Loucy (cell line): ENCODE results near the gene HYAL3.

Source experiments
- H2AFZ ChIP-seq: fragments of 200-600 bp; sonication (generic); 2 replicates; pipeline ENCODE4 v1.6.0; 2016; ENCODE audit warnings: antibody characterized with exemption, mild to moderate bottlenecking, low read length, moderate library complexity
- H3F3A ChIP-seq: fragments of 200-600 bp; 2 replicates; pipeline ENCODE4 v1.6.0; 2016; ENCODE audit warnings: antibody characterized with exemption, low read depth, mild to moderate bottlenecking
- H3K27me3 ChIP-seq: fragments of 200-600 bp; sonication (generic); 2 replicates; pipeline ENCODE4 v1.6.1; 2014; ENCODE audit warnings: low read length, mild to moderate bottlenecking; ENCODE audit not compliant: insufficient read depth, poor library complexity, severe bottlenecking
- H3K36me3 ChIP-seq: fragments of 200-600 bp; sonication (generic); 2 replicates; pipeline ENCODE4 v1.6.1; 2016; ENCODE audit warnings: low read length; ENCODE audit not compliant: insufficient read depth
- H3K4me1 ChIP-seq: fragments of 200-600 bp; sonication (generic); 2 replicates; pipeline ENCODE4 v1.5.1; 2014; ENCODE audit warnings: low read length, mild to moderate bottlenecking; ENCODE audit not compliant: insufficient read depth, poor library complexity, severe bottlenecking
- H3K4me2 ChIP-seq: fragments of 200-600 bp; sonication (generic); 2 replicates; pipeline ENCODE4 v1.6.0; 2014; ENCODE audit warnings: antibody characterized with exemption, low read length, low read depth, mild to moderate bottlenecking; ENCODE audit not compliant: poor library complexity, severe bottlenecking
- H3K4me3 ChIP-seq: fragments of 200-600 bp; sonication (generic); 2 replicates; pipeline ENCODE4 v1.5.1; 2014; ENCODE audit warnings: low read length, mild to moderate bottlenecking, mixed read lengths; ENCODE audit not compliant: poor library complexity, severe bottlenecking
- H3K79me2 ChIP-seq: fragments of 200-600 bp; sonication (generic); 2 replicates; pipeline ENCODE4 v1.6.1; 2014; ENCODE audit warnings: low read length; ENCODE audit not compliant: insufficient read depth
- H3K9ac ChIP-seq: fragments of 200-600 bp; sonication (generic); 2 replicates; pipeline ENCODE4 v1.6.0; 2014; ENCODE audit warnings: mild to moderate bottlenecking, low read depth, low read length, moderate library complexity; ENCODE audit not compliant: poor library complexity, severe bottlenecking
- H3K9me2 ChIP-seq: fragments of 200-600 bp; sonication (generic); replicated peaks from 2 replicates; pipeline ENCODE4 v1.6.1; 2016; ENCODE audit warnings: low read depth, low read length, mixed read lengths
- H3K9me3 ChIP-seq: fragments of 200-600 bp; sonication (generic); 2 replicates; pipeline ENCODE4 v1.6.1; 2014; ENCODE audit warnings: mild to moderate bottlenecking, antibody characterized with exemption, low read length, low read depth; ENCODE audit not compliant: insufficient read depth
- H4K20me1 ChIP-seq: fragments of 200-600 bp; sonication (generic); 2 replicates; pipeline ENCODE4 v1.6.0; 2014; ENCODE audit warnings: antibody characterized with exemption, low read length, mild to moderate bottlenecking; ENCODE audit not compliant: insufficient read depth, poor library complexity, severe bottlenecking
- CTCF ChIP-seq: fragments of 200-600 bp; sonication (generic); conservative IDR thresholded peaks from 2 replicates; pipeline ENCODE4 v1.5.1; 2014; ENCODE audit warnings: mild to moderate bottlenecking, antibody characterized with exemption, low read length
- EZH2phosphoT487 ChIP-seq: fragments of 200-600 bp; IDR thresholded peaks from 2 replicates; pipeline ENCODE4 v1.6.1; 2018; ENCODE audit warnings: antibody characterized with exemption, mild to moderate bottlenecking, moderate library complexity, borderline replicate concordance

Gene HYAL3

GRCh38 chr3:50276762-50277101 is 22.5 kb downstream of the HYAL3 start:
- no peak overlapping the region for H2AFZ ChIP-seq
- H3K4me3 ChIP-seq: no peak overlapping the region
- no peaks in the 10 kb centered on the region for H3K79me2 ChIP-seq
- no peak for TF ChIP-seq EZH2phosphoT487
- TF ChIP-seq CTCF: no peak
- H3K9ac ChIP-seq: no peak overlapping the region
- no peaks in the 10 kb centered on the region for H3K36me3 ChIP-seq
- no peaks in the 10 kb centered on the region for H3K9me3 ChIP-seq
- no peaks in the 10 kb centered on the region for H3K4me1 ChIP-seq
- H3K9me2 ChIP-seq: no peaks in the 10 kb centered on the region
- no peaks in the 10 kb centered on the region for H3F3A ChIP-seq
- no peak overlapping the region for H3K4me2 ChIP-seq
- H4K20me1 ChIP-seq: no peaks in the 10 kb centered on the region
- H3K27me3 ChIP-seq: no peaks in the 10 kb centered on the region

GRCh38 chr3:50275996-50276761 is 23.0 kb downstream of the HYAL3 start:
- H3K9me2 ChIP-seq: no peaks in the 10 kb centered on the region
- H3K79me2 ChIP-seq: no peaks in the 10 kb centered on the region
- H4K20me1 ChIP-seq: no peaks in the 10 kb centered on the region
- no peak overlapping the region for H2AFZ ChIP-seq
- H3F3A ChIP-seq: no peaks in the 10 kb centered on the region
- no peaks in the 10 kb centered on the region for H3K9me3 ChIP-seq
- TF ChIP-seq CTCF (no peak), EZH2phosphoT487 (no peak)
- H3K4me3 ChIP-seq: no peak overlapping the region
- no peak overlapping the region for H3K4me2 ChIP-seq
- no peaks in the 10 kb centered on the region for H3K36me3 ChIP-seq
- no peaks in the 10 kb centered on the region for H3K27me3 ChIP-seq
- H3K9ac ChIP-seq: no peak overlapping the region
- no peaks in the 10 kb centered on the region for H3K4me1 ChIP-seq

- Histone ChIP-seq H3K79me2 (no peaks in the 10 kb centered on the region), H3K9me3 (no peaks in the 10 kb centered on the region), H3K4me1 (no peaks in the 10 kb centered on the region), H3K9me2 (no peaks in the 10 kb centered on the region), H3K36me3 (no peaks in the 10 kb centered on the region), H3K4me2 (no peak overlapping the region), H3K9ac (no peak overlapping the region), H2AFZ (no peak overlapping the region), H3K27me3 (no peaks in the 10 kb centered on the region), H4K20me1 (no peaks in the 10 kb centered on the region), H3F3A (no peaks in the 10 kb centered on the region), H3K4me3 (no peak overlapping the region)
- TF ChIP-seq CTCF (no peak), EZH2phosphoT487 (no peak)
Measured at GRCh38 chr3:50275141-50275995, 23.8 kb downstream of the HYAL3 start.
